HEK293T (cell line): ENCODE measurements around the gene SLC18B1.

Experiments used
- ARNT ChIP-seq: fragments of 450-650 bp; IDR thresholded peaks from 2 replicates; pipeline ENCODE4 v1.6.1; 2017; ENCODE audit warnings: mild to moderate bottlenecking
- HDGF ChIP-seq: fragments of 450-650 bp; IDR thresholded peaks from 2 replicates; pipeline ENCODE4 v1.6.1; 2017; ENCODE audit warnings: antibody characterized with exemption, borderline replicate concordance

DNA sequence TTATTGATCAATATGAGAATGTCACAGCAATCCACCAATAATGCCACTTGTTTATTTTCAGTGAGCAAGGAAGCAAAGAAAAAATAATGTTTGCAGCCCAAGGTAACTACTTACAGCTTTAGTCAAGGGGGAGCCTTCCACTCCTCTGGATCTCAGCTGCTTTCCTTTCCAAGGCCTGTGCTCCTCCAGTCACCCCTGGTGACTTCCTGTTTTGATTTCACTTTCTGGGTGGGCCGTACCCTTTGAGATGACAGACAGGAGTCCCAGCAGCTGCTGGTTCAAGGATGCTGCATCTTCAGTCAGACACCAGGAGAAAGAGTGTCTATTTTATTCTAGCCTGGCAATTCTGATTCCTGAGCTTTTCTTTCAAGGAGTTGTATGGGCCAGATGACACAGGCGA lies 35.2 kb downstream of the SLC18B1 start:
- no peak for TF ChIP-seq ARNT
- no peak for TF ChIP-seq HDGF
